Measurements from ENCODE around the gene SLC9A3. TPM values are rescaled to one million over a fixed set of nuclear protein-coding genes. Genes with fewer than 3 reads are reported as not detected.
"Not testable (repeated sequence)": the region's sequence is repeated elsewhere in the genome, so short reads cannot be mapped to it uniquely, and the experiment has no call there.

The SLC9A3 gene
- total RNA-seq, 2 donors from 2014 or later = 1.3 to 1.8 TPM

DNA sequence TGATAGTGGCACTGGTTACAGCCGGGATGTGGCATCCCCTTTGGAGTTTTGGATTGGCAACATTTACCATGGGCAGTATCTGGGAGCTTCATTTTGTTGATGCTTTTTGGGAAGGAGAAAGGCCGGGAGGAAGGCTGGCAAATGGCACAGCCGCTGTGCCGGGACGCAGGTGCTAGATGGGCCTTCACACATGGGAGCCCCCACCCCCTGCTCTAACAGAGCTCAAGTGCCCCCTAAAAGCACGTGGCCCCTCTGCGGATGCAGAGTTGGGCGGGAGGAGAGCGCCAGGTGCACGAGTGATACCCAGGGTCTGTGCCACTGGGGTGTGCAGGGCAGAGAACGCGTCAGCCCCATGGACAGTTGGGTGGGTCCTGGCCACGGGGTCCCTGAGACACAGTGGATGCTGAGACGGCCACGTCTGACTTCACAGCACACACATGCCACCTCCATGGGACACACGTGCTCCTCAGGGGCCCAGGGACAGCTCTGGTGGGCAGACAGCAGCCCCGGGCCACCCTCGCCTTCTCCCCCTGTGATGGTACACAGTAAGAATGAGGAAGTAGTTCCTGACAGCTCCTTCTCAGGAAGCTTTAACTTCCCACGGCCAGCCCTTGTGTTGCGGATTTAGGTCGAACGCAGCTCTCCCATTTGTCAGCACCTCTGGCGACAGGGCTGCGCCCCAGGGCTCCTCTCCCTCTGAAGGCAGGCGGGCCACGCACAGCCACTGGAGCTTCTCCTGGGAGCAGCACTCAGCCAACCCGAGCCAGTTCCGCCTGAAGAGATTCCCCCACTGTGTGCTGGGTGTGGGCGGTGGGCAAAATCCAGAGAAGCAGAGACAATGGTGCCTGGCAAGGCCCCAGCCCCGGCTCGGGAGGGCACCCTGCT, 10.8 kb downstream of the SLC9A3 start:
- peaks cover 1 to 4% of the 10 kb centered on the region in 2 donors for H3K9me3 Mint-ChIP-seq
- no peak for ATAC-seq (replicated peaks in 1 of 2)
- no peak for DNase-seq
- H3K4me3 Mint-ChIP-seq = no peak overlapping the region
- H3K27me3 Mint-ChIP-seq (ENCODE audit: low read depth) = peaks cover 19% of the 10 kb centered on the region
- no peak overlapping the region for H3K27ac Mint-ChIP-seq
- no peaks in the 10 kb centered on the region for H3K4me1 Mint-ChIP-seq (ENCODE audit: low read depth)
- H3K36me3 Mint-ChIP-seq (ENCODE audit: insufficient read depth in 2 of 2) = no peaks in the 10 kb centered on the region

DNA sequence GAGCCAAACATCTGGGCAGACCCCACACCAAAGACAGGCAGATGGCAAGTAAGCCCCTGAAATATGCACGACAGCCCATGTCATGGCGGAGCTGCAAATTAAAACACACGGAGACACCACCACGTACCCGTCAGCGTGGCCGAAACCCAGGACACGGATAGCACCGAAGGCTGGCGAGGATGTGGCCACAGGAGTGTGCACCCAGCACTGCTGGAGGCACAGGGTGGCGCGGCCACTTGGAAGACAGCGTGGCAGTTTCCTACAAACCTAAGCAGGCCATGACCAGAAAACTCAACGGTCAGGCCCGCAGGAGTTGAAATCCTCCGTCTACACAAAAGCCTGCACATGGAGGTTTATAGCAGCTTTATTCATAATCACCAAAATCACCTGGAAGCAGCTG, 12.8 kb downstream of the SLC9A3 start:
- Mint-ChIP-seq H3K4me3 (no peak overlapping the region), H3K9me3 (no peaks in the 10 kb centered on the region), H3K27ac (no peak overlapping the region), H3K27me3 (ENCODE audit: low read depth) (peaks cover 6% of the 10 kb centered on the region), H3K4me1 (ENCODE audit: low read depth) (no peaks in the 10 kb centered on the region), H3K36me3 (ENCODE audit: insufficient read depth in 2 of 2) (no peaks in the 10 kb centered on the region)
- no peak for DNase-seq
- no peak for ATAC-seq (replicated peaks in 1 of 2)

DNA sequence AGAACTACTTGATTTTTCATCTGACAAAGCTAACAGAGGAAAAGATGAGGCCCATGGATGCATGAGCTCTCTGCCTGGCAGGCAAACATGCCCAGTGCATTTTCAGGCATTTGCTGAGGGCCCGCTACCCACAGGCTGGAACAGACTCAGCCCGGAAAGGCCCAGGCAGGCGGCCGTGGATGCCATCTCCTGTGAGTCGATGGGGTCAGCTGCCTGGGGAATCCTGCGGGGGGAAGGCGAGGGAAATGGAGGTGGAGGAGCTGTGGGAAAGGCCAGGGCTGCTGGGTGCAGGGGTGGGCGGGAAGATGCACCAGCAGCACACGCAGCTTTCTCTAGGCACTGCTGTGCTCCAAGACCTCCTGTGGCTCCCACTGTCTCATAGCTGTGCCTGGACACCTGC, 13.7 kb downstream of the SLC9A3 start:
- ATAC-seq (replicated peaks in 1 of 2) (no peak), DNase-seq (no peak)
- Mint-ChIP-seq H3K4me1 (ENCODE audit: low read depth) (no peaks in the 10 kb centered on the region), H3K36me3 (ENCODE audit: insufficient read depth in 2 of 2) (no peaks in the 10 kb centered on the region), H3K27ac (no peak overlapping the region), H3K4me3 (no peak overlapping the region), H3K27me3 (ENCODE audit: low read depth) (peaks cover 6% of the 10 kb centered on the region), H3K9me3 (no peaks in the 10 kb centered on the region)

DNA sequence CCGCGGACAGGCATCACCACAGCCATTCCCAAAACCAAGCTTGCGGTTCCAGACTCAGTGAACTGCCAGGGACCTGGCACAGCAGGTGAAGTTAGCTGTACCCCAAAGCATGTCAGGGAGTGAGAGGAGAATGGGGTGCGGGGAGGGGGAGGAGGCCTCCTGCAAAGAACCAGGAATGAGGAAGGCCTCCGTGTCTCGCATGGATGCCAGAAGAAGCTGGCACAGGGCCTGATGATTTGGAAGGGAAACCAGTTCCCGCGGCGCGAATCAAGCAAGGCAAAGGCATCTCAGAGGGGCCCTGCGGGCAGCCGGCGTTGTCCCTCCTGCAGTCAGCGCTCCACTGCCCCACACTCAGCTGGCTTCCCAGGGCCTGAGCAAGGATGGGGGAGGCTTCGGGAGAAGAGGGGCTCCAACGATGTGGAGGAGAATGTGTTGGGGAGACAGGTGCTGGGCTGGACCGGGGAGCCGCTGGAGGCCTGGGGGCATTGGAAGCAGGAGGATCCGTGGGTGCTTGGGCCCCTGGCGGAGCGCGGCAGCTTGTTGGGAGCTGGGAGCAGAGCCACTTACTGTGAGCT, 14.6 kb downstream of the SLC9A3 start:
- H3K27me3 Mint-ChIP-seq (ENCODE audit: low read depth) = peaks cover 6% of the 10 kb centered on the region
- no peak overlapping the region for H3K27ac Mint-ChIP-seq
- H3K4me3 Mint-ChIP-seq = no peak overlapping the region
- no peaks in the 10 kb centered on the region for H3K4me1 Mint-ChIP-seq (ENCODE audit: low read depth)
- no peak for DNase-seq
- no peaks in the 10 kb centered on the region for H3K9me3 Mint-ChIP-seq
- ATAC-seq (replicated peaks in 1 of 2) = no peak
- H3K36me3 Mint-ChIP-seq (ENCODE audit: insufficient read depth in 2 of 2) = no peaks in the 10 kb centered on the region

DNA sequence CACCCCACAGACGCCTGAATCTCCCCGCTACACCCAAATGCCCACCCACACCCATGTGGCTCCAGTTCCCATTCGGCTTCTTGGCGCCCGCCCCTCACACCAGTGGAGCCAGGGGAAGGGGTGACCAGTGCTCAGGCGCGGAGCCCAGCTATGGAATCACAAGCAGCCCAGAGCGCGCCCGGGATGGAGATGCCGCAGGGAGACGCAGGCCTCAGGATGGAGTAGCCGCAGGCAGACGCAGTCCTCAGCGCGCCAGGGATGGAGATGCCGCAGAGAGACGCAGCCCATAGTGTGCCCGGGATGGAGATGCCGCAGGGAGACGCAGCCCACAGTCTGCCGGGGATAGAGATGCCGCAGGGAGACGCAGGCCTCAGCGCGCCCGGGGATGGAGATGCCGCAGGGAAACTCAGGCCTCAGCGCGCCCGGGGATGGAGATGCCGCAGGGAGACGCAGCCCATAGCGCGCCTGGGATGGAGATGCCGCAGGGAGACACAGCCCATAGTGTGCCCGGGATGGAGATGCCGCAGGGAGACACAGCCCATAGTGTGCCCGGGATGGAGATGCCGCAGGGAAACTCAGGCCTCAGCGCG, 16.2 kb downstream of the SLC9A3 start:
- not testable (repeated sequence) for H3K9me3 Mint-ChIP-seq; DNase-seq; H3K27me3 Mint-ChIP-seq (ENCODE audit: low read depth); ATAC-seq (replicated peaks in 1 of 2); H3K4me3 Mint-ChIP-seq; H3K4me1 Mint-ChIP-seq (ENCODE audit: low read depth); H3K27ac Mint-ChIP-seq; H3K36me3 Mint-ChIP-seq (ENCODE audit: insufficient read depth in 2 of 2)

DNA sequence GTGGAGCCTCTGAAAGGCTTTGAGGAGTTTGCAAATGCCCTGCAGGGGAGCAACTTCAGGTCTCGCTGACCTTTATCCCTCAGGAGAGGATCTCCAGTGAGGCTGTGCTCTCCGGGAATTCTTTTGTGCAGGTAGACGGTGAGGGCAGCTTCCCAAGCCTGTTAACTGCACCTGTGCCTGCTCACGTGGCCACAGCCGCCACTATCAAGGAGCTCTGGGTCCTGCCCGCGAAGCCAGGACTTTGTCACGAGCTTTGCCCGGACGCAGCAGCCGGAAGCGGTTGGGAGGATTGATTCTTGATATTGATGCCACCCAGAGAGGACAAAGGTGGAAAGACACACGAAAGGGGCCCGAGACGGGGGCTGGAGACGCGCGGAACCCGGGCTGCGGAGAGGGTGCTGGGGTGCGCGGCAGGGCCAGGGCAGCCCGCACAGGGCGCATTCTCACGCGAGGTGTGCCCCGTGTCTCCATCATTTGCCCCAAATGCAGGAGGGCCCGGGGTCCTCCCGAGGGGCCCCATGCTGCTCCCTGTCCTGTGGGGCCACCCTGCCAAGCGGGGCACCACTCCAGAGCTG, 18.2 kb downstream of the SLC9A3 start:
- no peaks in the 10 kb centered on the region for H3K36me3 Mint-ChIP-seq (ENCODE audit: insufficient read depth in 2 of 2)
- no peaks in the 10 kb centered on the region for H3K4me1 Mint-ChIP-seq (ENCODE audit: low read depth)
- no peaks in the 10 kb centered on the region for H3K9me3 Mint-ChIP-seq
- no peak overlapping the region for H3K27ac Mint-ChIP-seq
- peaks cover 15% of the 10 kb centered on the region for H3K27me3 Mint-ChIP-seq (ENCODE audit: low read depth)
- ATAC-seq (replicated peaks in 1 of 2) = no peak
- H3K4me3 Mint-ChIP-seq = no peak overlapping the region
- no peak for DNase-seq

DNA sequence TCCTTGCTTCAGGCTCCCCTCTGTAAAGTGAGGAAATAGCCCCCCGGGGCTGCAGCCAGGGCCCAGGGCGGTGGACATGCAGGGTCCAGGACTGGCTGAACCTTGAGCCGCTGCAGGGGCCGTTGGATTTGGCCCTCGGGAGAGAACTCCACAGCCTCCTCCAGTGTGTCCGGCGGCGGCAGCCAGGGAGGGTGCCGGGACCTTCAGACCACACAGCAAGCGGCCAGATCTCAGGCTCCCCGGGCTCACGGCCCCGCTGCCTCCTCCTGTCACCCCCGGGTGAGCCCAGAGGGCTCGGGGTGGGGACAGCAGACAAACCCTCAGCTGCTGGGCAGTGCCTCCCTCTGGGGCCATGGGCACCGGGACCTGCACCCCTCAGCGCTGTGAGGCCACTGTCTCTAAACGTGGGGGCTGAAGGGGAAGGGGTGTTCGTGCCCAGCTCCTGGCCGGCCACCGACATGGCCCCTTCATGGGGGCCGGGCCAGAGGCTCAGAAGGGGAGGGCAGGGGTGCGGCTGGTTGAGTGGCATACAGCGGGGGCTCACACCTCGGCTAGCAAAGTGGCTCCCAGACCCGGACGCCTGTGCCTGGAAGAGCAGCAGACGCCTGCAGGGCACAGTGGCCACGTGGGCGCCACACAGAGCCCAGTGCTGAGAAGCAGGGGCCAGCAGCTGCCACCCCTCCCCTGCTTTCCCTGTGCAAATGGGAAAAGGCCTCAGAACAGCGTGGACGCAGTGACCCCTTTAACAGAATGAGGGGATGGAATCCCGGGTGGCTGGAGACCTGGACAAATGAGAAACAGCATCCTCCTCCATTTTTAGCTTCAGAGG, 19.7 kb downstream of the SLC9A3 start:
- no peaks in the 10 kb centered on the region for H3K36me3 Mint-ChIP-seq (ENCODE audit: insufficient read depth in 2 of 2)
- no peaks in the 10 kb centered on the region for H3K4me1 Mint-ChIP-seq (ENCODE audit: low read depth)
- H3K27ac Mint-ChIP-seq = no peak overlapping the region
- DNase-seq (no peak), ATAC-seq (replicated peaks in 1 of 2) (no peak)
- H3K4me3 Mint-ChIP-seq = no peak overlapping the region
- no peaks in the 10 kb centered on the region for H3K9me3 Mint-ChIP-seq
- peaks cover 21% of the 10 kb centered on the region for H3K27me3 Mint-ChIP-seq (ENCODE audit: low read depth)

DNA sequence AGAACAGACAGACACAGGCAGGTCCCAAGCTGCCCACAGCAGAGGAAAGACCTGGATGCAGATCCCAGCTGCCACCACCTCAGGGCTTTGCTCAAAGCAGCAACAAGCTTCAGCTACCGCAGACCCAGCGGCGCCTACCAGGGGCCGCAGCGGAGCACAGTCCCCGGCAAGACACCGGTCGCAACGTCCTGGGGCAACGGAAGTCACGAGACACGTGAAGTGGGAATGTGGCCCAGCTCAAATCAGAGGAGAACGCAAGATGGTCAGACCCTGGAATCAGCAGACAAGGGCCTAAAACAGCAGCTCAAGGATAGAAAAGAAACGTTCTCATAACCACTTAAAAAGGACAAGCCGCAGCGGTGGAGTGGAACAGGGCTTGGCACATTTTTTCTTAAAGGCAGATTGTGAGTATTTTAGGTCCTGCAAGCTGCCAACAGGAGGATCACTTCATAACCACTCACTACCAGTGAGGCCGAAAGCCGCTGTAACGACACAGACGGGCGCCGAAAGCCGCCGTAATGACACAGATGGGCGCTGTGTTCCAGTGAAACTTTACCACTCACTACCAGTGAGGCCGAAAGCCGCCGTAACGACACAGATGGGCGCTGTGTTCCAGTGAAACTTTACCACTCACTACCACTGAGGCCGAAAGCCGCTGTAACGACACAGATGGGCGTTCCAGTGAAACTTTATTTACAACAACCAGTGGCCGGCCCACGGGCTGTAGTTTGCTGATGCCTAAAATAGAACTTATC, 21.7 kb downstream of the SLC9A3 start:
- H3K4me3 Mint-ChIP-seq = no peak overlapping the region
- no peak overlapping the region for H3K27ac Mint-ChIP-seq
- peaks cover 28% of the 10 kb centered on the region for H3K27me3 Mint-ChIP-seq (ENCODE audit: low read depth)
- H3K9me3 Mint-ChIP-seq = no peaks in the 10 kb centered on the region
- H3K4me1 Mint-ChIP-seq (ENCODE audit: low read depth) = no peaks in the 10 kb centered on the region
- no peaks in the 10 kb centered on the region for H3K36me3 Mint-ChIP-seq (ENCODE audit: insufficient read depth in 2 of 2)
- ATAC-seq (replicated peaks in 1 of 2) = no peak
- no peak for DNase-seq

DNA sequence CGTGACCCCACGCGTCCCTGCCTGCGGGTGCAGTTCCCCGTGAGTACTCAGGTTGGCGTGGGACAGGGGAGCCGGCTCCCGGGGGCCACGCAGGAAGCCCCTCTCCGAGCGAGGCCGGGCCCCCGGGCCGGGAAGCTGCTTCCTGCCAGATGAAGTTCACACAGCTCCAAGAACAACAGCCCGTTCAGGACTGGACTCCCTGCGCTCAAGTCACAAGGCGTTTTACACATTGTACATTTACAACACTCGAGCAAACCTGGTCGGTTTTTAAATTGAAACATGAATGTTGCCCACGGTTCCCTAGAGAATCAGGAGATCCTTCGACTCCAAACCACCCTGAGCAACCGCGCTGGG, 22.4 kb downstream of the SLC9A3 start:
- DNase-seq (no peak), ATAC-seq (replicated peaks in 1 of 2) (no peak)
- Mint-ChIP-seq H3K36me3 (ENCODE audit: insufficient read depth in 2 of 2) (no peaks in the 10 kb centered on the region), H3K4me1 (ENCODE audit: low read depth) (no peaks in the 10 kb centered on the region), H3K27ac (no peak overlapping the region), H3K27me3 (ENCODE audit: low read depth) (peaks cover 28% of the 10 kb centered on the region), H3K9me3 (no peaks in the 10 kb centered on the region), H3K4me3 (no peak overlapping the region)

DNA sequence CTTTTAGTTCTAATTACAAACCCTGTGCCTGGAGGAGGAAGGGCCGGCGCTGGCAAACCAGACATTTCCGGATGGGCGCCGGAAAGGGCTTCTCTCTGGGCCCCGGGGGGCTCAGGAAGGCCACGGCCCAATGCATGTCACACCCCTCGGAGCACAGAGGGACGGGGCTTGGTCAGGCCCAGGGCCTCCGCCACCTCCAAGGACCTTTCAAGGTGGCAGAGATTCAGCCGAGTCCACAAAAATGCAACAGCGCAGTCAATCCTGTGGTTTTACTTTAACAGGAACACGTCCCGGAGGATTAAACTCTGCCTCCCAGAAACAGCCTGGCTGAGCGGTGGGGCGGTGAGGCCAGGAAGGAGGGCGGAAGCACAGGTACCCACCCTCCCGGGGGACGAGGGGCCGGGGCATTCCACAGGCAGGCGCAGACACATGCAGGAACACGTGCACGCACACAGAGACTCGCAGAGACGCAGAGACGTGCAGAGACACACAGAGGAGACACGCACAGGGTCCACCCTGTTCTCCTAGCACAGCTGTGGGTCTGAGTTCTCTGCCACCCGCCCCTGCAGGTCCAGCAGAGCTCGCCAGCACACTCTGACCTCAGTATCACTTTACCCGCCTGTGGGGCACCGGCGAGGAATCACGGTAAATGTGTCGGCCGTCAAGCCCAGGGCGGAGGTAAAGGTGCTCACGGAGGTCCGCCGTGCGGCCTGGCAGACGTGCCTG, 23.0 kb downstream of the SLC9A3 start:
- no peak overlapping the region for H3K27ac Mint-ChIP-seq
- no peaks in the 10 kb centered on the region for H3K4me1 Mint-ChIP-seq (ENCODE audit: low read depth)
- peaks cover 33% of the 10 kb centered on the region for H3K27me3 Mint-ChIP-seq (ENCODE audit: low read depth)
- no peak overlapping the region for H3K4me3 Mint-ChIP-seq
- no peaks in the 10 kb centered on the region for H3K9me3 Mint-ChIP-seq
- DNase-seq (no peak), ATAC-seq (replicated peaks in 1 of 2) (no peak)
- no peaks in the 10 kb centered on the region for H3K36me3 Mint-ChIP-seq (ENCODE audit: insufficient read depth in 2 of 2)

DNA sequence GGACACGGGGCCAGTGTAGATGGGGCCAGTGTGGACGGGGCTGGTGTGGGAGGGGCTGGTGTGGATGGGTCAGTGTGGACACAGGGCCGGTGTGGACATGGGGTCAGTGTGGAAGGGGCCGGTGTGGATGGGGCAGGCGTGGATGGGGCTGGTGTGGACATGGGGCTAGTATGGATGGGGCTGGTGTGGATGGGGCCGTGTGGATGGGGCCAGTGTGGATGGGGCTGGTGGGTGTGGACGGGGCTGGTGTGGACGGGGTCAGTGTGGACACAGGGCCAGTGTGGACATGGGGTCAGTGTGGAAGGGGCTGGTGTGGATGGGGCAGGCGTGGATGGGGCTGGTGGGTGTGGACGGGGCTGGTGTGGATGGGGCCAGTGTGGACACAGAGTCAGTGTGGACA, 23.8 kb downstream of the SLC9A3 start:
- Mint-ChIP-seq H3K4me3 (no peak overlapping the region), H3K9me3 (no peaks in the 10 kb centered on the region), H3K27me3 (ENCODE audit: low read depth) (peaks cover 35% of the 10 kb centered on the region), H3K36me3 (ENCODE audit: insufficient read depth in 2 of 2) (no peaks in the 10 kb centered on the region), H3K27ac (no peak overlapping the region), H3K4me1 (ENCODE audit: low read depth) (no peaks in the 10 kb centered on the region)
- DNase-seq (no peak), ATAC-seq (replicated peaks in 1 of 2) (no peak)

All from activated T-cell treated with anti-CD3 and anti-CD28 coated beads, Interleukin-2, amount 50 U/mL, for 72 hours (primary cell).